Measurements from ENCODE around the gene ADPRHL1.

ADPRHL1 gene

GRCh38 chr13:113452942-113453901 lies at the start of gene ADPRHL1:
Gene ADPRHL1, minus strand, starts transcription at chr13:113453488. Its CDS starts 51 bp downstream, at chr13:113453437.
- DNase-seq (ENCODE audit: low read depth) = peak; percentile 44
- no peak within 1 kb of the TSS for H3K4me3 ChIP-seq (ENCODE audit: low read depth, low read length)
- TF ChIP-seq POLR2A (IDR thresholded peaks at IDR 0.05; ENCODE audit: extremely low read depth, insufficient read length) = no peak
- TF ChIP-seq MAX (IDR thresholded peaks at IDR 0.05; ENCODE audit: low read depth, low read length) = no peak
- TF ChIP-seq CTCF (IDR thresholded peaks at IDR 0.05; ENCODE audit: low read depth, low read length) = no peak
- TF ChIP-seq MYC (IDR thresholded peaks at IDR 0.05; ENCODE audit: low read depth, low read length) = no peak

GRCh38 chr13:113502686-113503085 lies 49.4 kb upstream of the ADPRHL1 start:
- H3K4me3 ChIP-seq (ENCODE audit: low read depth, low read length) = no peak overlapping the region
- no peak for TF ChIP-seq MAX (IDR thresholded peaks at IDR 0.05; ENCODE audit: low read depth, low read length)
- no peak for DNase-seq (ENCODE audit: low read depth)

- DNase-seq (ENCODE audit: low read depth) = no peak
- TF ChIP-seq MAX (IDR thresholded peaks at IDR 0.05; ENCODE audit: low read depth, low read length) (no peak), POLR2A (IDR thresholded peaks at IDR 0.05; ENCODE audit: extremely low read depth, insufficient read length) (no peak), MYC (IDR thresholded peaks at IDR 0.05; ENCODE audit: low read depth, low read length) (no peak), CTCF (IDR thresholded peaks at IDR 0.05; ENCODE audit: low read depth, low read length) (no peak)
- no peak overlapping the region for H3K4me3 ChIP-seq (ENCODE audit: low read depth, low read length)
These were observed 47.4 kb upstream of the ADPRHL1 start for GRCh38 chr13:113500530-113501265.

GRCh38 chr13:113499936-113500335 lies 46.6 kb upstream of the ADPRHL1 start:
- TF ChIP-seq POLR2A (IDR thresholded peaks at IDR 0.05; ENCODE audit: extremely low read depth, insufficient read length) (no peak), MAX (IDR thresholded peaks at IDR 0.05; ENCODE audit: low read depth, low read length) (no peak), MYC (IDR thresholded peaks at IDR 0.05; ENCODE audit: low read depth, low read length) (no peak), CTCF (IDR thresholded peaks at IDR 0.05; ENCODE audit: low read depth, low read length) (no peak)
- no peak for DNase-seq (ENCODE audit: low read depth)
- no peak overlapping the region for H3K4me3 ChIP-seq (ENCODE audit: low read depth, low read length)

- DNase-seq (ENCODE audit: low read depth) = no peak
- H3K4me3 ChIP-seq (ENCODE audit: low read depth, low read length) = no peak overlapping the region
- TF ChIP-seq MAX (IDR thresholded peaks at IDR 0.05; ENCODE audit: low read depth, low read length) = no peak
These were observed 45.6 kb upstream of the ADPRHL1 start for GRCh38 chr13:113498905-113499304.

- TF ChIP-seq MYC (IDR thresholded peaks at IDR 0.05; ENCODE audit: low read depth, low read length) (no peak), POLR2A (IDR thresholded peaks at IDR 0.05; ENCODE audit: extremely low read depth, insufficient read length) (no peak), MAX (IDR thresholded peaks at IDR 0.05; ENCODE audit: low read depth, low read length) (no peak), CTCF (IDR thresholded peaks at IDR 0.05; ENCODE audit: low read depth, low read length) (no peak)
- DNase-seq (ENCODE audit: low read depth) = no peak
- H3K4me3 ChIP-seq (ENCODE audit: low read depth, low read length) = no peak overlapping the region
These were observed 43.9 kb upstream of the ADPRHL1 start for GRCh38 chr13:113497217-113497616.

Measured in NB4 (cell line).